Tongue (tissue), 2 donors: Measurements from ENCODE around the gene MXD3. TPM values are rescaled to one million over a fixed set of nuclear protein-coding genes. Genes with fewer than 3 reads are reported as not detected.
"Not testable (repeated sequence)": the region's sequence is repeated elsewhere in the genome, so short reads cannot be mapped to it uniquely, and the experiment has no call there.

ENCODE experiments used
- DNase-seq: peaks from one replicate; pipeline ENCODE4 v3.0.0-alpha.2; 2015
- total RNA-seq: library from RNA; depleted of rRNA; stranded (reverse); fragments of >200 nt; gene quantifications from one replicate; pipeline ENCODE4 v1.2.3, GENCODE V29; 2014

The MXD3 gene
- total RNA-seq, 1 donor from 2014 or later, result 32.8 TPM

DNA sequence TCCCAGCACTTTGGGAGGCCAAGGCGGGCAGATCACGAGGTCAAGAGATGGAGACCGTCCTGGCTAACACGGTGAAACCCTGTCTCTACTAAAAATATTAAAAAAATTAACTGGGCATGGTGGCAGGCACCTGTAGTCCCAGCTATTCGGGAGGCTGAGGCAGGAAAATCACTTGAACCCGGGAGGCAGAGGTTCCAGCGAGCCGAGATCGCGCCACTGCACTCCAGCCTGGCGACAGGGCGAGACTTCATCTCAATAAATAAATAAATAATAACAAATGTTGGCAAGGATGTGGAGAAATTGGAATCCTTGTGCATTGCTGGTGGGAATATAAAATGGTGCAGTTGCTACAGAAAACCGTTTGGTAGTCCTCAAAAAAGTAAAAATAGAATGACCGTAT lies 31.3 kb upstream of the MXD3 start:
- not testable (repeated sequence) for DNase-seq

DNA sequence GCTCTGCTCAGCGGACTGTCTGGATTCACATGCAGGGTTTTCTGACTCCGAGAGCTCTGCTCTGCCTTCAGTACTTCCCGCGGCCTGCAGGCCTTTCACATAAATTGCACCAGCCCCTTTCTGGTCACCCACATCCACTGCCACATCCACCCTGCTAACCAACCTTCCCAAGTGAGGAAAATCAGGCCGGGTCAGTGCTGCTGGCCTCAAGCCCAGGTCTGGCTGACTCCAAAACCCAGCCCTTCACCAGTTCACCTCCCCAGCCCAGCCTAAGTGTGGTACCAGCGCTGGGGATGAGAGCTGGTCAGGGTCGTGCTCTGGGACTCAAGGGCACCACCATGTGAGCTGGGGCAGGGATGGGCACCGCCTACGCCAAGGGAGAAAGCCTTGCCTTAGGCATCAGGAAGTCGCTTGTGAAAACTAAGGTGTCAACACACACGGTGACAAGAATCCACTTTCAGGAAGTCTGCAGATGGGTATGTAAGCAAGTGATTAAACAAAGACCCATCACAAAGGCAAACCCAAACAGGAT lies 27.5 kb upstream of the MXD3 start:
- no peak for DNase-seq

DNA sequence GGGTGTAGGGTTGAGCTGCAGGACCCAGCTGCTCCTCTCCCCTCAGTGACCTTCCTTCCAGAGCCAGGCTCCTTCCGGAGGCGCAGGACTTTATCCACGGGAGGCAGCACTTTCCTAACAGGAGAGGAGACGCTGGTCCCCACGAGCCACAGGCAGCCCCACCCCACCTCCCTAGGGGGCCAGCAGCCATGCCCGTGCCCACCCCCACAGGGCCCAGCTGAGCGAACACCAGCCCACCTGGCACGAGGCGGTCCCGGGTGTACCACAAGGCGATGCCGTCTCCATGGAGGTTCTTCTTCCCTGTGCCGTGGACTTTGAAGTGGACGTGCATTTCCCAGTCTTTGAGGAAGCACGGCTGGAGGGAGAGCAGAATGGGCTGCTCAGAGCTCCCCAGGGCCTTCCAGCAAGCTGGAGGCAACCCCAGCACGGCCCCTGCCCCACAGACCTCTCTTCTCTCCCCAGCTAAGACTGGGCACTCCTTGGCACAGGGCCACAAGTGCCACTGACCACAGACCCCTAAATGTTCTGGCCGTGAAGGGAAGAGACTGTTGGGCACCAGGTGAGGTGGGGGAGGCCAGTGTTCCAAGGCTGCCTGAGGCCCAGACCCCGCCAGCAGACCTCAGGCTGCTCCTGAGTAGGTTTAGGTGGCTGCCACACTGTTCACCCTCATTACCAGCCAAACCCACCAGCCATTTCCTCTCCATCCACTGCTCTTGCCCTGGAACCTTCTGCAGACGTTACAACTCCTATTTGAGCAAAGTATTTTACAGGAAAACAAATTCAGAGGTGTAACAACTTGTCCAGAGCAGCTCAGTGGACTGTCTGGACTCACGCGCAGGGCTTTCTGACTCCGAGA lies 26.8 kb upstream of the MXD3 start:
- no peak for DNase-seq

DNA sequence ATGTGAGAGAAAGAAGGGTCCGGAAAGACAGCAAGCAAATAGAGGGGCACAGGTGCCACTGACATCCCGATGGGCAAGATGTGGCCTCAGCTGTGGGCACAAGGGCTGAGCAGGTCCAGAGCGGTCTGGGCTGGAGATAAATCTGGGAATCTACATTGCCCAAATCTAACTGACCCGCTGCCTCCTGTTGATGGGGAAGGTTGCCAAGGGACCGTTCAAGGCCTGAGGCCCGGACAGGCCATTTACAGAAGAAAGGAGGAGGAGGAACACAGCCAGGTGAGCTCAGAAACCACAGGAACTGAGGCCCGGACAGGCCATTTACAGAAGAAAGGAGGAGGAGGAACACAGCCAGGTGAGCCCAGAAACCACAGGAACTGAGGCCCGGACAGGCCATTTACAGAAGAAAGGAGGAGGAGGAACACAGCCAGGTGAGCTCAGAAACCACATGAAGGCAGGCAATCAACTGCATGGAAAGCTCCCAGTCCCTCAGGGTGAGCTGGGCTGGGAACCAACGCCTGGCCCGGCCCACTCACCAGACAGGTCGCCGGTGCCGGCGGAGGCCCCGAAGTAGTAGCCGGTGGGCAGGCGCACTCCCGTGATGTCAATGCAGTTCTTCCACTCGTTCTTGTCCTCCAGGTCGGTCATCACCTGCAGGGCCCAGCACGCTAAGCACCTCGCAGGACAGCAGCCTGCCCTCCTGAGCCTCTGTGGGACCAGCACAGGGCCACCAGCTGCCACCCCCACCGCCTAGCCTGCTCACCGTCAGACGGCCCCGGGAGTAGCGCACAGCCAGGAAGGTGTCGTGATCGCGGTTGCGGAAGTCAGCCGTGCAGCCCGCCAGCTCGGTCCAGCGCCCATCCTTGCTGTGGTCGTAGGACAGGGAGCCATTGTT lies 25.2 kb upstream of the MXD3 start:
- DNase-seq, result no peak

DNA sequence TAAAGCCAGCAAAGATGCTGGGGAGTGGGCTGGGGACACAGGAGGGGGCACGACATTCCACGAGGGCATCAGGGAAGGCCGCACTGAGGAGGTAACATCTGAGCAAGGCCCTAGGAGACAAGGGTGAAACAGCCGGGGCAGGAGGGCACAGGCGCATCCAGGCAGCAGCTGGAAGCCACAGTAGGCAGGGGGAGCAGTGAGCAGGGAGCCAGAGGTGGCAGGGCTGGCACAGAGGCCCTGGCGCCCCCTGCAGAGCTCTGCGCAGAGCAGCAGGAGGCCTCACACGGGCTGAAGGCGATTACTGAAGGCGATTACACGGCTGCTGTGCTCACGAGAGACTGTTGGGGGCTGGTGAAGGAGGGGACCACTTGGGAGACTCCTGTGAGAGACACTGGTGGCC lies 24.4 kb upstream of the MXD3 start:
- DNase-seq, result no peak

DNA sequence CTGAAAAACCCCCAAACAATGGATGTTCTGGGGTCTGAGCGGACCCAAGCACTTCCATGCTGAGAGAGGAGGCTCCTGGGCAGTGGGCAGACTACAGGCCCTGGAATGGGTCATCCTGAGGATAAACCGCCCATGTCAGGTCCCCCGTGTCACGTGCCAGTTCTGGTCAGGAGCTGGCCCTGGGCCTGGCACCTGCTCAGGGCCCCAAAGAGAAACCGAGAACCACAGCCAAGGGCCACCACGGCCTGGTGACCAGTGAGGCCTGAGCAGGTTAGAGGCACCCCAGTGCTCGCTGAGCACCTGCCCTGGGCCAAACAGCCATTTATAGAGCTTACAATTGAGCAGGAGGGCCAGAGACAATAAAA lies 24.0 kb upstream of the MXD3 start:
- DNase-seq, result no peak

DNA sequence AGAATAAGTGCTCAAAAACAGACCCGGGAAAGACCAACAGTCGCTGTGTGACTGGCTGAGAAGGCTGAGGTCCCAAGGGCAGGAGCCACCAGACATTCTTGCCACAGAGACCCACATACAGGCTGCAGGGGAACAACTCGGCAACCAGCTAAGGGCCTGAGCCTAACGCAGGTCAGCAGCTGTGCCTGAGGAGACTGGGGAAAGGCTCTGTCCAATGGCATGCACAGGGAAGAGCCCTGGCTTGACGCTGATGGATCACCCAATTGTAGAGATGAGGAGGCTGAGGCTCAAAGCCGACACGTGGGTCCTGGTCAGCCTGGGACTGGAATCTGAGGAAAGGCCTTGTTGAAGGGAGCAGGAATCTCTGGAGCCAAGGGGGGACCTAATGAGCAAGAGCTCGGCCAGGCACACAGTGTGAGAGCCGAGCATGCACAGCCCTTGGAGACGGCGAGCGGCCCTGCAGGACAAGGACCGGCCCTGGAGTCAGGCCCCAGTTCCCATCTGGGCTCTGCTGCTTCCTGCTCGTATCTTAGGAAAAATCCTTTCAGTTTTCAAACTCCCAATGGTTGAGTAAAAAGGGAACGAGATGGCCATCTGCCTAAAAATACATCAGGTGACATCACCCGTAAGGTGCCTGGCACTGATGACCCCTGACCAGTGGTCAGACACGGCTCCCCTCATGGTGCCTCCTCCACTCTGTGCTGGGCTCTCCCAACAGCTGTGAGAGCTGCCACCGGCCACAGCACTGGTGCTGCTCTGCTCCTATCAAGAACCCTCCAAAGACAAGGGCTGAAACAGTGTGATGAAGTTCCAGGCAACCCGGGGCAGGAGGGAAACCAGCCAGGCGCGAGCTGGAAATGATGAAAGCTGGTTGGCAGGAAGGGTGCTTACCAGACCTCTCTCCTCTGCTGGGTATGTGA lies 23.3 kb upstream of the MXD3 start:
- no peak for DNase-seq

DNA sequence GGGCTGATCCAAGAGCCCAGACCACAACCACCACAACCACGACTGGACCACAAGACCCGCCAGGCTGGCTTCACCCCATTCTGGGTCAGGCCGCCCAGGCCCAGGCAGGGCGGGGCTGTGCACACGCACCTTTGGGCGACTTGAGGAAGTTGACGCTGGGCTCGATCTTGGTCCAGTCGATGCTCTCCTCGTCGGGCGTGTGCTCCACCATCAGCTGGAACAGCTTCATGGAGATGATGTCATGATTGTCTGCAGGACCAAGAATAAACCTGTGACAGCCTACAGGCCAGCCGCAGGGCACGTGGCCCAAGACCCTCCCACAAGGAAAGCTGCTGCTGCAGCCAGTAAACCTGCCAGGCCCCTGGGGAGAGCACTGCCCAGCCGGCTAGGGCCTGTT lies 22.5 kb upstream of the MXD3 start:
- DNase-seq, result no peak

DNA sequence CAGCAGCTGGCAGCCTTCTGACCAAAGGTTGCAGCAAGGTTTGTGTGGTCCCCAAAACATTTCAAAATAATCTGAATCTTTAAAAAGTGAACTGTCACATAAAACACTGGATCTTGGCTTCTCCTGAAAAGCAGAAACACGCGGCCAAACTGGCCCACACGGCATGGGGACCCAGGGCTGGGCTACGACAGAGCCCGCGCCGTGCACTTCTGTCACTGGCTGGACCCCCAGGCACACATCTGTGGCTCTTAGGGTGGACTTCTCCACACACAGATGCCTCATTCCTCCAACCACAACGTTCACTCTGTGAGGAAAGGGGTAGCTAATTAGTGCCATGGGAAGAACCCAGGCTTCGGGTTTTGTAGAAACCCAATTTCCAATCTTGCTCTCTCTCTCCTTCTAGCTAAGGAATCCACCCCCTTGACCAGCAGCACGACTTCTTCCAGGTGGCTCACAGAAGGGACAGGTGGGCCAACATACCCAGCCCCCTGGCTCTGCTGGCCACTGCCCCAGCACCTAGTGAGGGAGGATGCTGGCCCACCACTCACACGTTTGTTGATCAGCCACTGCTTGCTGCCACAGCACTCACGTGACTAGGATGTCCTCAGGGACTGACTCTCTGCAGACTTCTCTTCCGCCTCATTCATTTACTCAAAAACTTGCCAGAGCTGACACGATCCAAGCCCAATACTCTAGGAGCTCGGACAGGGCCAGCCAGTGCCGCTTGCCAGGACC lies 21.9 kb upstream of the MXD3 start:
- DNase-seq, result no peak

DNA sequence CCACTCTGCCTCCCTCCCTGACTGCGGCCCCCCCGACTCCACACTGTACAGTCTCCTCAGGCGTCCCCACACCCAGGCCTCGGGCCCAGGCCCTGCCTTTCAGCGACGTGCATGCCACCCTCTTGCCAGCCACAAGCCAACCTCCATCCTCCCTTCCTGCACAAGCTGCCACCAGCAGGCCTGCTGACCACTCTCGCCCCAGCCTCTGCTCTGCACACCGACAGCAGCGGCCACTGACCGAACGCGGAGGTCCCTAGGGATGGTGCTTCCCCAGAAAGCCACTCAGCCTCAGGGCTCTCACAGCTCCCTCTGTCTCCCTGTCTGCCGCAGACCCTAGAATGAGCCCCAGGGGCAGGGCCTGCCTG lies 21.2 kb upstream of the MXD3 start:
- no peak for DNase-seq

DNA sequence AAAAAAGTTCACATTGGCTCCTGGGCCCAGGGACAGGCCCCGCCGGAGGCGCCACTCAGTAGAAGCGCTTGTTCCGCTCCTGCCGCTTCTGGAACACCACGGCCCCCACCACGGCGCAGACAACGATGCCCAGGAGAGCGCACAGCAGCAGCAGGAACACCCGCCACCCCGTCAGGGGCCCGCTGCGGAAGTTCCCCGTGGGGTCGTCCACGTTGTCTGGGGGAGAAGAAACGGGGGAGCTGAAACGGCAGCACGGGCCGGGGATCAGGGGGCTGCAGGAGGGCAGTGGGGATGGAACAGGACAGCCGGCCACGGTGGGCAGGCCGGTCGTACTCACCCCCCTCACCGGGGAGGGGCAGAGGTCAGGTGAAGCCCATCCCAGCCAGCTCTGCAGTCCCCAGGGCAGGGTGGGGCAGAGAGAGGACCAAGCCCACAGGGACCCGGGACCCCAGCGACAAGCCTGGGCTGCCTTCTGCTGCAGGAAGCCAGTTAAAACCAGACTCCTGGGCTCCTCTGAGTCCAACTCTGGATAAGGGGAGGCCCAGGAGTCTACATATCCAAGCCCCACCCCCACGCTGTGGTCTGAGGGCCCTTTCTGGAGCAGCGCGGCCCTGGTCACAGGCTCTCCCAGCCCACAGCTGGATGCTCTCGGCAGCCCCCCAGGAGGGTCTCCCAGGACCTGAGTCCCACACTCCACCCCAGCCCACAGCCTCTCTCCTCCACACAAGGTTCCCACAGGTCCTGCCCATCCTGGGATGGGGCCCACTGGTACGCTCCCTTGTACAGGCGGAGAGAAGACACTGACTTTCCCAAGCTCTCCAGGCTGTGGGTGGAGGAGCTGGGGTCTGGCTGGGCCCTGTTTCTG lies 20.6 kb upstream of the MXD3 start:
- DNase-seq, result no peak

DNA sequence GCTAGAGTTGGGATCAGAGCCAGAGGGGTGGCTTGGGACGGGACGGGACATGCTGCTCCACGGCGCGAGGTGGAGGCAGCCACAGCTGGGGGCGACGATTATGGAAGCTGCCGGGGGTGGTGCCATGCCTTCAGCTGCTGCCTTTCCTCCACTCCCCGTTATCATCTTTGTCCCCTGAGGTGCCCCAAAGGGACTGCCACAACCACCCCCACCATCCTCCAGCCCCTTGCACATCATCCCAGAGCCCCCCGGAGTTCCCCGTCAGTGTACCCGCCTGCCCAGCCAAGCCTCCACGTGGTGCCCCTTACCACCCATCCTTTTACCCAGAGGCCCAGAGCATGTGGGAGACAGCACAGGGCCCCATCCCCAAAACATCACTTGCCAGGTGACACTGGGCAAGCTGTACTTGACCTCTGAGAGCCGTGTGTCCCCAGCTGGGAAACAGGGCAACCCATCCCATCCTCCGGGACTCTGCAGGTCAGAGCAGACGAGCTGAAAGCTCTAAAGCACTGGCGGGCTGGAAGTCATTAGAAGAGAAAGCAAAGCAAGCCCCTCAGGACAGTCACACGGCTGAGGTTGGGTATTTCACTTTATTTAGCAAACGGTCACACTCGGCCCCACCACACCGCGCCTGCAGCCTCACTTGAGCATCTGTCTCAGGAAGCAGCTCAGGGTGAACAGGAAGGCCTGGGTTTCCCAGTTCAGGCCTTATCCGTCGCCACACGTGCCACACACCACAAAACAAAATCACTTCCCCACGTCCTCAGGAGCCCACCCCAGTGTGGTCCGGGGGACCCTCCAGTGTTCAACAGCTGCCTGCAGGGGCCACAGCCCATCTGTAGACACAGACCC lies 19.5 kb upstream of the MXD3 start:
- no peak for DNase-seq

DNA sequence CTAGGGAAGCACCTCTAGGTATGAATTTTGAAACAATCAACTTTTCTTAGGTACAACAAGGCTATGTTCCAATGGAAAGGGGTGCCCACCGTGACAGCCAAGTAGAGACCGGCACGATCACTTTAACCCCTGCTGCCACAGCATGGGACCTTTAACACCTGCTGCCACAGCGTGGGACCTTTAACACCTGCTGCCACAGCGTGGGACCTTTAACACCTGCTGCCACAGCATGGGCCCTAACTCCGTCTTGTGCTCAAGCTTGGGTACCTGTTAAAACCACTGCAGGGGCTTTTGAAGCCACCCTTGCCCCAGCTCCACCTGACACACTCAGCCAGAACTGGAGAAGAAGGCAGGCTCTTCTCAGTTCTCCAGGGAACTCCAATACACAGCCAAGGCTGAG lies 18.2 kb upstream of the MXD3 start:
- no peak for DNase-seq

DNA sequence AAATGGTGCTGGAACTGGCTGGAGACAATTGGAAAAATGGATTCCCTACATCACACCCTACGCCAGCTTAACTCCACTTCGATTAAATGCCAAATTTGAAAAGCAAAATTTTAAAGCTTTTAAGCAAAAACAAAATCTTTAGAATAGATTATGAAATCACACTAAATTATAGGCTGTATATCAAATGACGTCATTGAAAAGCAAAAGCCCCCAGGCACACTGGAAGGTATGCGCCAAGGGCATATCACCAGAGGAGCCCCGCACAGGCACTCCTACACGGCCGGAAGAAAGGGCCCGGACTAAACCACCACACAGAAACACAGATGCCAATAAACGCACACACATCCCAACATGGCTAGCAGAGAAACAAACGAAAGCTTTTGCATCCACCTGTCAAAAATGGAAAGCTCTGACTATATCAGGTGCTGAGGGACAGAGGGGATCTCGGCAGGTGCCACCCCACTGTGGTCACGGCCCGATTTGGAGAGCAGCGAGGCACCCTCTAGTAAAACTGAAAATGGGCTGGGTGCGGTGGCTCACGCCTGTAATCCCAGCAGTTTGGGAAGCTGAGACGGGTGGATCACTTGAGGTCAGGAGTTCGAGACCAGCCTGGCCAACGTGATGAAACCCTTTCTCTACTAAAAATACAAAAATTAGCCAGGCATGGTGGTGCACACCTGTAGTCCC lies 17.0 kb upstream of the MXD3 start:
- DNase-seq, result no peak

DNA sequence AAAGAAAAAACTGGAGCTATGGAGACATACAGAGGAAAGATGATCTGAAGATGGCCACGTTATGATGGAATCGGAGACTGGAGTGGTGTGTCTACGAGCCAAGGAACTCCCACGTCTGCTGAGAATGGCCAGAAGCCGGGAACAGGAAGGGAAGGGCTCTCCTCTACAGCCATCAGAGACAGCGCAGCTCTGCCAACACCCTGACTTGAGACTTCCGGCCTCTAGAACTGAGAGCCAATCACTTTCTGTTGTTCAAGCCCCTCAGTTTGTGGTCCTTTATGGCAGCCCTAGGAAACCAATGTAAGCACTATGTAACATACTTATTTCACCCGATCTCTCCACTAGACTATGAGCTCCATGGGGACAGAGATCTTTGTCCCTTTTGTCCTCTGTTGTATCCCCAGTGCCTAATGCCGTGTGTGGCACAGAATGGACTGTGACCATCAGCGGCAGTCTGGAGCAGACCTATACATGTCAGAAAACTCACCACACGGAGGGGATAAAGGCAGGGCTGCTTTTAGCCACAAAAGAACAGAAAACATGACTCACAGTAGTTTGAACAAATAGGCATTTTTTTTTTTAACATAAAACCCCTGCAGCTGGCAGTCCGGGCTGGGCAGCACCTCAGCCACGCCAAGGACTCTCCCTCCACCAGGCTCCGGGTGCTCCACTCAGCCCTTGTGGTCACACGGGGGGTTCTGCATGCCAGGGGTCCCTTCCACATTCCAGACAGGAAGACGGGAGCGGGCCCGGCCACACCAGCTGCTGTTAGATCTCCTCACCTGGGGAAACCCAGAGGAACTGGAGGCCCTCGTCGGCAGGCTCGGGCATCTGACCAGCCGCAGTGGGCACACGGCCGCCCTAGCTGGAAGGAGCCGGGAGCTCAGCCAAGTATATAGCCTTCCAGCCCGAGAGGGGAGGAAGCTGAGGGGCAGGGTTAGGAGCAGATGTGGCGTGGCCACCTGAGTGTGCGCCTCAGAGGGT lies 16.1 kb upstream of the MXD3 start:
- DNase-seq, result no peak

DNA sequence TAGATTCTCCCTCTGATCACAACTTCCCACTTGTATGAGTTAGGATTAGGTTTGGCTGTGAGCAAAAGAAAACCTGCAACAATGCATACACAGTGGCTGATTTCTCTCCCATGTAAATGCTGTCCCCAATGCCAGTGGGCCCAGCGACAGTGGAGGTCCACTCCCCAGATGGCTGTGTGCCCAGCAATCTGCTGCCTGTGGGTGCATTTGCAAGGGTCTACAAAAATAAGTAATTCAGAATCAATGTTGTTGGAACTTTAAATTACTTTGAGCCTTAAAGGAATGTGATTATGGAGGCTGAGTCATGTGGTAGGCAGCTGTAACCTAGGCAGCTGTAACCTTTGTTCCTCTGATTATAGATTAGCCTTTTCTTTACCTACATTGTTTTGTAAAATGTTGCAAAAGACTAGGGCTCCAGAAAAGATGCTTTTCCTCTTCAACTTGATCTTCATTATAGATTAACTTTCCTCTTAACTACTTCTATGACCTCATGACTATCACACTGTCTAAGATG lies 14.2 kb upstream of the MXD3 start:
- no peak for DNase-seq

DNA sequence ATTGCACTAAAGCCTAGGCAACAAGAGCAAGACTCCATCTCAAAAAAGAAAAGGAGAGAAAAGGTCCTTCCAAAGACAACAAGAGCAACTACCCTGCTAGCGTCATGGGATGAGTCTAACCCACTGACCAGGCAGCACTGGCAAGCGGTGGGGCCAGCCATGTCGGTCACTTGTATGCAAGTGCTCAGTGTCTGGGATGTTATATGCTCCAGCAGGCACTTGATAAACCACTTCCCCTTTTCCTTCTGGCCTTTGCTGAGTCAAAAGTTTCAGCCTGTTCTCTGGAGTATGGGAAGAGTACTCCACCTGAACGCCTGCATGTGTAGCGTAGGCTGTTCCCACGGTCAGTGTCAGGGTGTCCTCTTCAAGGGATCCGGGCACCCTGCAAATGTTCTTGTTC lies 9.2 kb upstream of the MXD3 start:
- no peak for DNase-seq
